Endothelial cell of umbilical vein (primary cell): ENCODE measurements around the gene PFDN6. TPM values are rescaled to one million over a fixed set of nuclear protein-coding genes. Genes with fewer than 3 reads are reported as not detected.

ENCODE experiments used
- BruUV-seq: library from RNA; stranded (reverse); fragments of 400-500 nt; replicated peaks from 2 replicates; lab custom pipeline; 2021; lab: Mats Ljungman, UMichigan
- CTCF ChIA-PET: fragments of 300-600, 350-600 bp; sonication (Branson Sonifier 250); formaldehyde crosslinking; loops from one replicate; lab custom pipeline; 2021; ENCODE audit warnings: antibody characterized with exemption, inconsistent platforms; lab: Charles Lee
- POLR2A ChIA-PET: fragments of 300-600, 350-600 bp; sonication (Branson Sonifier 250); formaldehyde crosslinking; loops from one replicate; lab custom pipeline; 2021; ENCODE audit warnings: antibody characterized with exemption, inconsistent platforms; lab: Charles Lee
- DNase-seq: peaks from one replicate; pipeline ENCODE4 v3.0.0-alpha.2; 2011; ENCODE audit warnings: low read depth, low spot score
- FAIRE-seq: peaks from 2 replicates; lab custom pipeline; 2011; peaks lifted over from hg19 to GRCh38; lab: Jason Lieb, UNC
- H2AFZ ChIP-seq: 2 replicates; pipeline ENCODE4 v1.6.0; 2012; ENCODE audit warnings: low read depth, low read length, control low read depth, inconsistent platforms
- H3K27ac ChIP-seq: 2 replicates; pipeline ENCODE4 v1.5.1; 2011; ENCODE audit warnings: low read depth, mild to moderate bottlenecking, control low read depth, low read length, moderate library complexity; ENCODE audit not compliant: insufficient read depth
- H3K27me3 ChIP-seq, 2 experiments: 2 replicates each; pipeline versions ENCODE4 v1.6.0 to v1.6.1; 2011; ENCODE audit warnings: low read length in 2 of 2, mixed read lengths in 1 of 2; ENCODE audit not compliant: control insufficient read depth in 2 of 2, insufficient read depth in 2 of 2
- H3K36me3 ChIP-seq, 2 experiments: 2 replicates in 1 of 2; 3 replicates in 1 of 2; pipeline ENCODE4 v1.5.1; 2011; ENCODE audit warnings: low read length in 2 of 2, mild to moderate bottlenecking in 1 of 2, moderate library complexity in 1 of 2; ENCODE audit not compliant: control insufficient read depth in 2 of 2, insufficient read depth in 2 of 2; ENCODE audit errors: extremely low read depth in 1 of 2
- H3K4me1 ChIP-seq: 3 replicates; pipeline ENCODE4 v1.5.1; 2011; ENCODE audit warnings: mild to moderate bottlenecking, low read length; ENCODE audit not compliant: control insufficient read depth, insufficient read depth; ENCODE audit errors: extremely low read depth
- H3K4me2 ChIP-seq: 2 replicates; pipeline ENCODE4 v1.6.1; 2011; ENCODE audit warnings: low read length, control low read depth, mixed read lengths; ENCODE audit not compliant: insufficient read depth
- H3K4me3 ChIP-seq, 3 experiments: fragments of 200-600 bp in 1 of 3; sonication (generic), shearing (Covaris generic) in 1 of 3; replicated peaks in 1 of 3; 2 replicates each; pipeline ENCODE4 v1.5.1; 2011 to 2016; ENCODE audit warnings: control low read depth in 3 of 3, low read length in 3 of 3, mild to moderate bottlenecking in 2 of 3, inconsistent platforms in 1 of 3, low read depth in 1 of 3, moderate library complexity in 1 of 3; ENCODE audit not compliant: insufficient read depth in 1 of 3
- H3K79me2 ChIP-seq: 2 replicates; pipeline ENCODE4 v1.6.0; 2012; ENCODE audit warnings: low read length, inconsistent platforms; ENCODE audit not compliant: control insufficient read depth, insufficient read depth
- H3K9ac ChIP-seq: replicated peaks from 2 replicates; pipeline ENCODE3; 2011; ENCODE audit warnings: low read length, control low read depth; ENCODE audit not compliant: insufficient read depth; ENCODE audit errors: extremely low read depth
- H3K9me1 ChIP-seq: replicated peaks from 3 replicates; pipeline ENCODE4 v1.6.0; 2011; ENCODE audit warnings: mild to moderate bottlenecking, low read length; ENCODE audit not compliant: control insufficient read depth, insufficient read depth; ENCODE audit errors: extremely low read depth
- H3K9me3 ChIP-seq: replicated peaks from 2 replicates; pipeline ENCODE4 v1.5.1; 2012; ENCODE audit warnings: low read length, inconsistent platforms; ENCODE audit not compliant: control insufficient read depth, insufficient read depth
- H4K20me1 ChIP-seq: replicated peaks from 2 replicates; pipeline ENCODE3; 2011; ENCODE audit warnings: mild to moderate bottlenecking, low read length; ENCODE audit not compliant: control insufficient read depth, insufficient read depth; ENCODE audit errors: extremely low read depth
- EZH2 ChIP-seq: IDR thresholded peaks from 2 replicates; pipeline ENCODE4 v1.6.1; 2012; ENCODE audit warnings: borderline replicate concordance, low read depth, mild to moderate bottlenecking, moderate library complexity, low read length, inconsistent platforms; ENCODE audit not compliant: severe bottlenecking
- FOS ChIP-seq: IDR thresholded peaks from 2 replicates; pipeline ENCODE4 v1.6.1; 2011; ENCODE audit warnings: mild to moderate bottlenecking, low read length, moderate library complexity, borderline replicate concordance; ENCODE audit not compliant: insufficient read depth
- GATA2 ChIP-seq: IDR thresholded peaks from 2 replicates; pipeline ENCODE4 v1.7.0; 2011; ENCODE audit warnings: low read depth, mild to moderate bottlenecking, moderate library complexity, mixed read lengths, low read length; ENCODE audit not compliant: insufficient read length, insufficient read depth
- JUN ChIP-seq: IDR thresholded peaks from 2 replicates; pipeline ENCODE4 v1.6.1; 2011; ENCODE audit warnings: borderline replicate concordance, low read depth; ENCODE audit not compliant: insufficient read length, insufficient read depth
- MYC ChIP-seq: IDR thresholded peaks from one replicate; pipeline ENCODE4 v1.6.1; 2011; ENCODE audit warnings: mild to moderate bottlenecking, low read depth, low read length
- dilution Hi-C: fragments of 300-500 bp; cut with MboI; formaldehyde crosslinking; loops from one replicate; pipeline ENCODE4 v1.15.0; 2019; ENCODE audit warnings: low sequenced_read_pairs; ENCODE audit not compliant: extremely low pct_ligation_motif_present
- intact Hi-C: fragments of 100-400 bp; cut with micrococcal nuclease; formaldehyde crosslinking; loops from one replicate; pipeline ENCODE4 v1.10.0; 2022
- polyA plus RNA-seq, 4 experiments: library from polyadenylated mRNA; depleted of rRNA in 3 of 4; stranded (reverse) in 3 of 4; unstranded in 1 of 4; fragments of >200 nt; gene quantifications; 2 replicates each; pipeline versions ENCODE4 v1.2.1 to v1.2.3, GENCODE V29; 2011 to 2012; ENCODE audit warnings: missing spikeins in 1 of 4
- total RNA-seq: library from RNA; stranded (reverse); gene quantifications from 2 replicates; pipeline ENCODE4 v1.2.3, GENCODE V29; 2021
- TF ChIP-seq, protein P1 (sequence below), 2 donors: IDR thresholded peaks; 1 replicate in 1 of 2; 2 replicates in 1 of 2; pipeline ENCODE4 v1.5.1; 2011; ENCODE audit warnings: low read length in 2 of 2, mild to moderate bottlenecking in 2 of 2, moderate library complexity in 2 of 2, control low read depth in 1 of 2, inconsistent platforms in 1 of 2, low read depth in 1 of 2; ENCODE audit not compliant: insufficient read depth in 1 of 2; ENCODE audit errors: extremely low read depth in 1 of 2
- TF ChIP-seq, protein P2 (sequence below): IDR thresholded peaks from 2 replicates; pipeline ENCODE4 v1.6.1; 2011; ENCODE audit not compliant: insufficient read depth, insufficient read length

Gene PFDN6
- total and polyA plus RNA-seq, 2 donors (not counting 3 experiments of a cell fraction or from before 2014, with no cell fraction given), result 31.0 to 63.5 TPM

DNA sequence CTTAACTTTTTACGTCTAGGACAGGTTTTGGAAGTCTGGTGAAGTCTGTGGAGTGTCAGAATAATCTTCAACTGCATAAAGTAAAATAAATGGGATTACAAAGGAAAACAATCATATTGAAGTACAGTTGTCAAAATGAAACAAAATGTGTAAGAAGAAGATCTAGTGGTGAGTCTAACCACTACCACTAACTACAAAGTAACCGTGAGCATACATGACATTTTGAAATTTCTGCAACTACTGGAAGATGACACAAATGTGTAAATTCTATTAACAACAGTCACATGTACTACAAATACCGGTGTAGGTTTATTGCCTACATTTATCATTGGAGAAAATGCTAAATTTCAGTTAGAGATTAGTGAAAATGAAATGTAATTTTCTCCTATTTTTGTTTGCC, 47.4 kb upstream of the PFDN6 start:
- intact Hi-C loops, result loop anchor here (10.0 kb wide), 1 partner anchor 357 kb away; no protein-coding TSS in a partner anchor
- no peaks in the 10 kb centered on the region for H3K4me1 ChIP-seq

More for the DNA sequence above, 47.4 kb upstream of the PFDN6 start:
- no TSS peak for BruUV-seq
- CTCF ChIA-PET, result interaction anchor here (1.1 kb wide), 1 partner anchor 82 kb away, joined by 3 read pairs; no protein-coding TSS in a partner anchor
- Histone ChIP-seq H3K9me1 (no peaks in the 10 kb centered on the region), H3K79me2 (no peaks in the 10 kb centered on the region), H3K27ac (no peak overlapping the region), H3K9me3 (no peaks in the 10 kb centered on the region), H4K20me1 (no peaks in the 10 kb centered on the region), H2AFZ (no peak overlapping the region), H3K36me3 (no peaks in the 10 kb centered on the region), H3K4me2 (no peak overlapping the region), H3K9ac (no peak overlapping the region), H3K4me3 (no peak overlapping the region), H3K27me3 (peaks cover 17 to 22% of the 10 kb centered on the region in 2 experiments)
- no peak for FAIRE-seq
- TF ChIP-seq, protein P1, sequence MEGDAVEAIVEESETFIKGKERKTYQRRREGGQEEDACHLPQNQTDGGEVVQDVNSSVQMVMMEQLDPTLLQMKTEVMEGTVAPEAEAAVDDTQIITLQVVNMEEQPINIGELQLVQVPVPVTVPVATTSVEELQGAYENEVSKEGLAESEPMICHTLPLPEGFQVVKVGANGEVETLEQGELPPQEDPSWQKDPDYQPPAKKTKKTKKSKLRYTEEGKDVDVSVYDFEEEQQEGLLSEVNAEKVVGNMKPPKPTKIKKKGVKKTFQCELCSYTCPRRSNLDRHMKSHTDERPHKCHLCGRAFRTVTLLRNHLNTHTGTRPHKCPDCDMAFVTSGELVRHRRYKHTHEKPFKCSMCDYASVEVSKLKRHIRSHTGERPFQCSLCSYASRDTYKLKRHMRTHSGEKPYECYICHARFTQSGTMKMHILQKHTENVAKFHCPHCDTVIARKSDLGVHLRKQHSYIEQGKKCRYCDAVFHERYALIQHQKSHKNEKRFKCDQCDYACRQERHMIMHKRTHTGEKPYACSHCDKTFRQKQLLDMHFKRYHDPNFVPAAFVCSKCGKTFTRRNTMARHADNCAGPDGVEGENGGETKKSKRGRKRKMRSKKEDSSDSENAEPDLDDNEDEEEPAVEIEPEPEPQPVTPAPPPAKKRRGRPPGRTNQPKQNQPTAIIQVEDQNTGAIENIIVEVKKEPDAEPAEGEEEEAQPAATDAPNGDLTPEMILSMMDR (IDR thresholded peaks at IDR 0.05; ENCODE audit: extremely low read depth in 1 of 2, insufficient read depth in 1 of 2, low read depth in 1 of 2, low read length in 2 of 2), result no peak
- no peak for TF ChIP-seq EZH2
- TF ChIP-seq GATA2, result no peak
- TF ChIP-seq, protein P2, sequence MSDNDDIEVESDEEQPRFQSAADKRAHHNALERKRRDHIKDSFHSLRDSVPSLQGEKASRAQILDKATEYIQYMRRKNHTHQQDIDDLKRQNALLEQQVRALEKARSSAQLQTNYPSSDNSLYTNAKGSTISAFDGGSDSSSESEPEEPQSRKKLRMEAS, result no peak
- TF ChIP-seq MYC, result no peak
- TF ChIP-seq FOS, result no peak
- no peak for TF ChIP-seq JUN
- dilution Hi-C loops, result no loop called here
- no peak for DNase-seq
- POLR2A ChIA-PET, result no interaction called here
